Measurements from ENCODE around the gene KCNMA1.
"Not testable (repeated sequence)": the region's sequence is repeated elsewhere in the genome, so short reads cannot be mapped to it uniquely, and the experiment has no call there.

The KCNMA1 gene

GRCh38 chr10:77526868-77527617 is 110.6 kb downstream of the KCNMA1 start:
- no peak for DNase-seq

DNA sequence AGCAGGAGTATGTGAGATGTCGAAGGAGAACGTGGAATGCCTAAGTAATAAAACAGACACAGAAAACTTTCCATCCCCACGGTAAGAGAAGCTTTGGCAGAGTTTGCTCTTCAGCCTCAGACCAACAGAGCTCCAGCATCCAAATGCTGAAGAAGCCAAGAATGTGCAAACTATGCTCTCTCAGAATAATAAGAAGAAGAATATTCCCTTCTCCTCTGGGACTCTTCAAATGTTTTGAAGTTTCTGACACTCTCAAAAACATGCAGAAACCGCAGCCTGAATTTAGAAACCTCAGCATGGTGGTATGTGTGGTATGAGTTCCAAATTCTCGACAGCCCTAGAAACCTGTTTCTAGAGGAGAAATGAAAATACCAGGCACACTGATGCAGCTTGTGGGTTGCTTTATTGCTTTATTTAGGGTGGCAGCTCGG is 113.3 kb downstream of the KCNMA1 start:
- no peak for DNase-seq

- no peak for DNase-seq
These were observed 115.3 kb downstream of the KCNMA1 start for GRCh38 chr10:77522268-77522809.

GRCh38 chr10:77520995-77521394 is 116.6 kb downstream of the KCNMA1 start:
- DNase-seq, result no peak

GRCh38 chr10:77520290-77520689 is 117.3 kb downstream of the KCNMA1 start:
- DNase-seq, result no peak

GRCh38 chr10:77519791-77520190 is 117.8 kb downstream of the KCNMA1 start:
- not testable (repeated sequence) for DNase-seq

DNA sequence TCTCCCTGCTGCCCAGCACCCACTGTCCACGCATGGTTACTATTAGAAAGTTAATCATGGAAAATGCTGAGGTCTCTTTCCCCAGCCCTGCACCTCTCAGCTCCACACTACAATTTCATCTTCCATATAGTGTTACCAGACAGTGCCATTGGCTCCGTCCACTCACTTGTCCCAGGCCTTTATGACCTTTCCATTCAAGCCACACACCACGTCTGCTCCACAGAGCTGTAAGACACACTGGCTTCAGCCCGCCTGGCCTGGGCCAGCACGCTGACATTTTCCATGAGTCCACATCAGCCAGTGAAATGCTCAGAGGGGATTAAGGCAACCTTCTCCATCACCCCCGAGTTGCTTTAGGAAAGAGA is 118.7 kb downstream of the KCNMA1 start:
- DNase-seq, result no peak

GRCh38 chr10:77518241-77518909 is 119.2 kb downstream of the KCNMA1 start:
- DNase-seq, result no peak

GRCh38 chr10:77516575-77516974 is 121.0 kb downstream of the KCNMA1 start:
- no peak for DNase-seq

DNA sequence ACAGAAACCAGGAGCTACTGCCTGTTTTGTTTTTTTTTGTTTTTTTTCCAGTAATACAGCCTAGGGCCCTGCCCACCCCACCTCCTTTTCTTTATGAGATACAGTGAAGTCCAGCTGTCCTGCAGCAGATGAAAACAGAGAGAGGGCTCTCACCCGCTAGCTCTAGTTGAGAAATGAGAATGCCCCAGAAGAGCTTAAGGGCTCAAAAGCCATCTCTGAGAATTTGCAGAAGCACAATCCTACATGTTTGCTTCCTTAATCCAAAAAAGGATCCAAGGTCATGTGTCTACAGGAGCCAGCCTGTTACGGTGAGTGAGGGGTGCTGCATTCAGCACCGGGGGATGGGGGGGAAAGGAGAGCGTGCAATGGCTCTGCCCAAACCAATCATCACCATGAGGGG is 122.7 kb downstream of the KCNMA1 start:
- no peak for DNase-seq

GRCh38 chr10:77513781-77514331 is 123.8 kb downstream of the KCNMA1 start:
- DNase-seq, result no peak

DNA sequence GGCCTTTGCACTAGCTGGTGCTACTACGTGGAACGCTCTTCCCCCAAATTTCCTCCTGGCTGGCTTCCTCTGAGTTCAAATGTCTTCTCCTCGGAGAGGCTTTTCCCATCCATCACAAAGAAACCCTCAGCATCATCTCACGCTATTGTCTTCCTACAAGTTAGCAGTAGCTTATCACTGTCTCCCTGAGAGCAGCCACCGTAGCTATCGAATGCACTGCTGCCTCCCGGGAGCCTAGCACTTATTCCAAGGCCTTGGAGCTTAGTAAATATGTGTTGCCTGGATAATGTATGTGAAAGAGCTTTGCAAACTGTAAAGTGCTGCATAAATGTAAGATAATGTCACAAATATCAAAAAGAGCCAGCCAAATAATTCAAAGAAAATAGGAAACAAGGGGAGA is 124.4 kb downstream of the KCNMA1 start:
- DNase-seq, result no peak

GRCh38 chr10:77512219-77512578 is 125.4 kb downstream of the KCNMA1 start:
- DNase-seq, result no peak

DNA sequence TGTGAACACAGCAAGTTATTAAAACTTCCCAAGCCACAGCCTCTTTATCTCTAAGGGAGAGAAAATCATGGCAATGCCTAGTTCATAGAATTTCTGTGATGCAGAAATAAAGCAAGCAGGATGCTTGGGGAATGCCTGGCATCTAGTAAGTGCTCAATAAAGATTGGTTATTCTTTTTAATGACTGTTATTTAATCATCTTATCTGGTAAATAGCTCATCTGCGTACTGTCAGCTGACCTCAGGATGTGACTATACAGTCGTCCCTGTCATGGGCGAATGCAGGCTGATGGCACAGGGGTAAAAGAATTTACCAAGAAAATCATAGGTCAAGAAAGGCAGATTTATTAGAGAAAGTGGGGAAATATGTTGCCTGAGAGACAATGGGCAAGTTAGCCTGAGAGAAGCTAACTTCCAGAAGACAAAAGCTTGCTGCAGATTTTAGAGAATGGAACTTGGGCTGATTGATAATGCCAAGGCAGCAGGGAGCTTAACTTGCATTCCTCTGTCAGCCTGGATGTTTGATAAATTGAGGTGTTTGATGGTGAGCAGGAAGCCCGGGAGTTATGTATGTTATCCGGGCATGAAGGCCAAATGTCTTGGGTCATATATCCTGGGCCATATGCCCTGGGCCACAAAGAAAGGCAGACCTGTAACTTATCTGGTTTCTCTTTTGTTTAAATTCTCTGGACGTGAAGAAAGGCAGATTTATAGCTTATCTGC is 126.0 kb downstream of the KCNMA1 start:
- DNase-seq, result no peak

- DNase-seq, result no peak
These were observed 126.9 kb downstream of the KCNMA1 start for GRCh38 chr10:77510695-77511094.

- DNase-seq, result no peak
These were observed 127.3 kb downstream of the KCNMA1 start for GRCh38 chr10:77510294-77510693.

DNA sequence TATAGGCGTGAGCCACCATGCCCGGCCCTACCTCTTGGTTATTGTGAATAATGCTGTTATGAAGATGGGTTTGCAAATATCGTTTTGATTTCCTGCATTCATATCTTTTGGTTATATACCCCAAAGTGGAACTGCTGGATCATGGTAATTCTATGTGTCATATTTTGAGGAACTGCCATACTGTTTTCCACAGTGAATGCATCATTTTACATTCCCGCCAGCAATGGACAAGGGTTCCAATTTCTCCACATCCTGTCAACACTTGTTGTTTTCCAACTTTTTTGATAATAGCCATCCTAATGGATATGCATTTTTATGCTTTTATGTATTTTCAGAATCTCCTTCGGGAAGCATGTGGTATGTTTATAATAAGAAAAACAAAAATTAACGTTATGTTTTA is 128.2 kb downstream of the KCNMA1 start:
- no peak for DNase-seq

DNA sequence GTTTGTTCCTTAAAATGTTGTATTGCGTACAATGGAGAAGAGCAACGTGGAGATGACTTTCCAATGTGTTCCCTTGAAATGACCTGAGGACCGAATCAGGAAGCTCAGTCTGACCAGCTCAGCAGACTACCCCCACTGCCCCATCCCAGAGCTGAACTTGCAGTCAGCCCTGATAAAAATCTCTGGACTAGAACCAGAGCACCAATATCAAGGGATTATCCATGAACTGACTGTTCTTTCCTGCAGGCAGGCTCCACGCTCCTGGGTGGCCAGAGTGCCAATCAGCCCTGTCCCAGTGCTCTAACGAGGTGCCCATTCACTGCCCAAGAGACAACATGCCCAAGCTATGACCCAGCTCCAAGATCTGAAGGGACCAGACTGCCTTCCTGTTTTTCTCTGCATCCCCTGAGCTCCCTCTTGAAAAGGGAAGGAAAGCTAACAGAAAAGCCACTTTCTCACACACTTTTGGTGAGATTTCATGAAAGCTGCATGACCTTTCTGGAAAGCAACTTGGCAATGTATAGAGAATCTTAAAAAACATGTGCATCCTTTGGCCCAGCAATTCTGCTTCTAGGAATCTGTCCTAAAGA is 130.2 kb downstream of the KCNMA1 start:
- no peak for DNase-seq

DNA sequence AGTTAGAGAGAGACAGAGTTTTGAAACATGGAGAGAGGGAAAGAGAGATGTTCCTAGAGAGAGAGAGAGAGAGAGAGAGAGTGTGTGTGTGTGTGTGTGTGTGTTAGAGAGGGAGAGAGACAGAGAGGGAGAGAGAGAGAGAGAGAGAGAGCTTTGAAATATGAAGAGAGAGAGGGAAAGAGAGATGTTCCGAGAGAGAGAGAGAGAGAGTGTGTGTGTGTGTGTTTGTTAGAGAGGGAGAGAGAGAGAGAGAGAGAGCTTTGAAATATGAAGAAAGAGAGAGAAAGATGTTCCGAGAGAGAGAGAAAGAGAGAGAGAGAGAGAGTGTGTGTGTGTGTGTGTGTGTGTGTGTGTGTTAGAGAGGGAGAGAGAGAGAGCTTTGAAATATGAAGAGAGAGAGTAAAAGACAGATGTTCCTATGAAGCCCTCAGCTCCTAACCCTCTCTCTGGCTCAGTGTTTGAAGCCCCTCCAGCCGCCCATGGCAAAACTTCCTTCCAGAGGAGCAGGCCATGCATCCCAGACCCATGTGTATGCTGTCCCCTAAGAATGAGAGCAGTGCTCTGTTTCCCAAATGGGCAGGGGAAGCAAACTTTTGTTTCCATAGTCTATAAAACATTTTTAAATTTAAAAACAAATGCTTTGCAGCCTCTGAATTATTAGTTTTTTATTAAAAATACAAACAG is 130.9 kb downstream of the KCNMA1 start:
- no peak for DNase-seq

DNA sequence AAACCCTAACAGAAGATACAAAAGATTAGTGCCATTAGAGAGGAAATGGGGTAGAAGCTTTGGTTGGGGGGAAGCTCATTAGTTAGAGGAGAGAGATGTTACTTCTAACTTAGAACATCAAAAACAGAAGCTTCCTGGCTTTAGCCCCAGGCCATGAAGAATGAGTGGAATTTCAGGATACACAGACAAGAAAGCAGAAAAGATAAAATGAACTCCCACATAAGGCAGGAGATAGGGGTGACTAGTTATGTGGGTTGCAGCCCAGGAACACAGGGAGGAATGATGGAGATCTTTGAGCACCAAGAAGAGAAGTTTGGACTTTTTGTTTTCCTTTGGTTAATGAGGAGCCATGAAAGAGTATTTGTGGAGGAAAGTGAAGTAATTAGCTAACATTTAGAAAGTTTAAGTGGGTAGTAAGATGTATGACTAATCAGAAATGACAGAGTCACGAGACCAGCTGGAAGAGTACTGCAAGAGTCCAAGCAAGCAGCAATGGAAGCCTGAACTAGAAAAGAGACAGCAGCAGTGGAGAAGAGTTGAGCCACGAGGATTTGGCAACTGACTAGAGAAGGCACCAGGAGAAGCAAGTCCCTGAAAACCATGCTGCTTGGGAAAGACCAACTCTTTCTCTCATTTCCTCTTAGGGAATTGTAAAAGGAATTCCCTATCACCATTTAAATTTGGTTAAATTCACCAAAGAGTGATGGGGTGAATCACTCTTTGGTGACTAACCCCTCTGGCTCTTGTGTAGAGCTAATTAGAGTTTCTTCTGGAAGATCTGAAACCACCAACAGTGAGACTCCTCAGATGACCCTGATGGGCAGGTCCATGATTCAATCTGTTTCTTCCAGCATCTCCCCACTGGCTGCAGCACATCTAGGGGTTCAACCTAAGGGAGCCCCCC is 131.9 kb downstream of the KCNMA1 start:
- no peak for DNase-seq

DNA sequence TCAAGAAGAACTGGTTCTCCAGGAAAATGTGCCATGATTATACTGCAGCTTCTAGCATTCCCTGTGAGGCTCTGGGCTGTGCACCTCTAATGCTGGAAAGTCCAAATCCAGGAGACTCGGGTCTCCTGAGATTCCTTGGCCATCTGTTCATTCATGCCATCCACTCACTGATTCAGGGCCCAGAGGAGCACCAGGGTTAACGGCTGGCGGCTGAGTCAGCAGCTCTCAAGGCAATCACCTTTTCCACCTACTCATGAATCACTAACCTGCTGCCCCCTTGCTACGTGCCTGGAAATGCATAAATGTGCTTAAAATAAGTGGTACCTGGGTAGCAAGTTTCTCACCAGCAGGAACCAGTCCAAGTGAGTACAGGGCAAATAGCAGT is 132.7 kb downstream of the KCNMA1 start:
- peak; percentile 28 for DNase-seq

Data from stimulated activated CD8-positive, alpha-beta memory T cell treated with anti-CD3 and anti-CD28 coated beads, Interleukin-4, amount 100 ng/mL, for 48 hours (primary cell).